DMS114 treated with DMSO at 0.1 percent for 48 hours (cell line): ENCODE data around the gene HPCAL1.

ENCODE experiments used
- DNase-seq: peaks from one replicate; lab custom pipeline; 2025; ENCODE audit not compliant: unreplicated experiment; lab: John Stamatoyannopoulos, UW

The HPCAL1 gene

GRCh38 chr2:10402653-10403215 lies 100.0 kb downstream of the HPCAL1 start:
- DNase-seq, result no peak

- no peak for DNase-seq
Observed at GRCh38 chr2:10404324-10405143, 101.8 kb downstream of the HPCAL1 start.

GRCh38 chr2:10405448-10405847 lies 102.7 kb downstream of the HPCAL1 start:
- DNase-seq, result no peak

- DNase-seq, result no peak
Observed at GRCh38 chr2:10406016-10406415, 103.3 kb downstream of the HPCAL1 start.

- DNase-seq, result no peak
Observed at GRCh38 chr2:10406491-10407188, 103.9 kb downstream of the HPCAL1 start.

- no peak for DNase-seq
Observed at GRCh38 chr2:10407432-10407831, 104.7 kb downstream of the HPCAL1 start.

- DNase-seq, result no peak
Observed at GRCh38 chr2:10407841-10408648, 105.3 kb downstream of the HPCAL1 start.

- peak; percentile 45 for DNase-seq
Observed at GRCh38 chr2:10408649-10409579, 106.2 kb downstream of the HPCAL1 start.

- DNase-seq, result no peak
Observed at GRCh38 chr2:10410001-10410822, 107.5 kb downstream of the HPCAL1 start.

GRCh38 chr2:10410823-10411437 lies 108.2 kb downstream of the HPCAL1 start:
- DNase-seq, result no peak

- no peak for DNase-seq
Observed at GRCh38 chr2:10411557-10411956, 108.9 kb downstream of the HPCAL1 start.

- no peak for DNase-seq
Observed at GRCh38 chr2:10412380-10412779, 109.7 kb downstream of the HPCAL1 start.

- DNase-seq, result no peak
Observed at GRCh38 chr2:10413503-10413902, 110.8 kb downstream of the HPCAL1 start.

- DNase-seq, result no peak
Observed at GRCh38 chr2:10413991-10414451, 111.3 kb downstream of the HPCAL1 start.

- no peak for DNase-seq
Observed at GRCh38 chr2:10414591-10414990, 111.9 kb downstream of the HPCAL1 start.

GRCh38 chr2:10415048-10415447 lies 112.3 kb downstream of the HPCAL1 start:
- DNase-seq, result no peak

- DNase-seq, result no peak
Observed at GRCh38 chr2:10415640-10416039, 112.9 kb downstream of the HPCAL1 start.

- no peak for DNase-seq
Observed at GRCh38 chr2:10417551-10418335, 115.0 kb downstream of the HPCAL1 start.
